AG09309 (cell line): ENCODE measurements around the gene MAB21L1.

Experiments
- DNase-seq: peaks from one replicate; pipeline ENCODE4 v3.0.0-alpha.2; 2010; ENCODE audit warnings: low read depth
- H3K4me3 ChIP-seq: 2 replicates; pipeline ENCODE4 v1.5.1; 2011; ENCODE audit warnings: mild to moderate bottlenecking, low read depth, low read length, moderate library complexity; ENCODE audit not compliant: control insufficient read depth
- CTCF ChIP-seq: IDR thresholded peaks from 2 replicates; pipeline ENCODE4 v1.5.1; 2011; ENCODE audit warnings: mild to moderate bottlenecking, low read depth, low read length, inconsistent platforms; ENCODE audit not compliant: insufficient read depth, control insufficient read depth; ENCODE audit errors: missing control alignments

MAB21L1 gene

DNA sequence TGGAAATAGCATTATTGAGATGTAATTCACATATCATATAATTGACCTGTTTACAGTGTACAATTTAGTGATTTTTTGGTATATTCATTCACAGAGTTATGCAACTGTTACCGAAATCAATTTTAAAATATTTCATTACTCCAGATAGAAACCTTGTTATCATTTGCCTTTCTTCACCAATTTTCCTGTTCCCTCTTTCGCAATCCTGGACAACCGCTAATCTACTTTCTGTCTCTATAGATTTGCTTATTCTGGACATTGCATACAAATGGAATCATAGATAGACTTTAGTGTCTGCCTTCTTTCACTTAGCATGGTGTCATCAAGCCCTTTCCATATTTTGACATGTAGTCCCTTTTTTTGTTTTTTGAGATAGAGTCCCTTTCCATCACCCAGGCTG lies 19.2 kb downstream of the MAB21L1 start:
- no peak for TF ChIP-seq CTCF
- H3K4me3 ChIP-seq: no peak overlapping the region
- DNase-seq: no peak

DNA sequence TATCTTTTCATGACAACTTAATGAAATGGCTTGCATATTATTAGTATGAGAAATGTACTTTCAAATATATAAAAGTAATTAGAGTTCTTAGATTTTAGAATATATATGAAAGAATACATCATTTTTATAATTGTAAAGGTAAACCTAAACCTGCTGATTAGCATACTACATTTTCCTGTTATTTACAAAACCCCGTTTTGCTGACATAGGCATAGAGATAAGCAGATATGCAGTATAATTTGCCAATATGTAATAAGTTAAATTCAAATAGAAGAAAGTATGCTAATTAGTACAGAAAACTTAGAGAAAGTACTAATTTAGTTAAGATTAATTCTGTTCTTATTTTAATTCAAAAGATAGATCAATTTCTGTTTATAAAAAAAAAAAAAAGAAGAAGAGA lies 21.5 kb downstream of the MAB21L1 start:
- no peak for DNase-seq
- no peak for TF ChIP-seq CTCF

DNA sequence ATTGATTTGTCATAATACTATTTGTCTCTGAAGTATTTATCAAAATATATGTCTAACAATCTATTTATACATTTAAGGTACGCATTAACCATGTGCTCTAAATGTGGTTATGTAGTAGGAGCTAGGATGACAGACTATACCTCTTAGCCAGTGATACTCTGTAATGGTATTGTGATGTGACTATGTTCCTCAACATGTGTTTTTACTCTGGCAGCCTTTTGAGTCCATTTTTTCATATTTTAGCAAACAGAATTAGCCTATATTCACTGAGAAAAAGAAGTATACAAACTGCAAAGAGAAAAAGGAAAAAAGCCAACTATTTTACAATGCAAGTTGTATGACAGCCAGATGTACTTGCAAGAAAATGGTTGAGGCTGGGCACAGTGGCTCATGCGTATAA lies 26.7 kb downstream of the MAB21L1 start:
- TF ChIP-seq CTCF: no peak
- no peak overlapping the region for H3K4me3 ChIP-seq
- DNase-seq: no peak

More for the DNA sequence above, 21.5 kb downstream of the MAB21L1 start:
- H3K4me3 ChIP-seq: no peak overlapping the region

GRCh38 chr13:35448465-35448864 lies 28.0 kb downstream of the MAB21L1 start:
- no peak overlapping the region for H3K4me3 ChIP-seq
- no peak for TF ChIP-seq CTCF
- no peak for DNase-seq
